Measurements from ENCODE around the gene C1QA.

C1QA gene

DNA sequence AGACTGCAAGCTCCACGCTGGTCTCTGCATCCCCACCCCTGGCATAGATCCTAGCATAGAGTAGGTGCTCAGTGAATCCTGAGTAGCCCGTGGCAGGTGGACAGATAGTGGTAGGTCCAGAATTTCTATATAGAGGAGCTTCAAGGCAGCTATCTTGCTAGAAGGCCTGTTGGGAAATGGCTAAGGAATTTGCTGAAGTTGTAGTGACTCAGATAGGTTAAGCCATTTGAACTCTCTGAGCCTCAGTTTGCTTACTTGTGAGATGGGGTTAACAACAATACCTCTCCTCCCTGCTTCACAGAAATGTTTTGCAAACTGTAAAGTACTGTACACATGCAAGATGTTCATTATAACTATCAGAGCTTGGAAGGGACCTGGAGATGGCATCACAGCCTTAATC lies 50.8 kb downstream of the C1QA start:
- TF ChIP-seq, protein P1, sequence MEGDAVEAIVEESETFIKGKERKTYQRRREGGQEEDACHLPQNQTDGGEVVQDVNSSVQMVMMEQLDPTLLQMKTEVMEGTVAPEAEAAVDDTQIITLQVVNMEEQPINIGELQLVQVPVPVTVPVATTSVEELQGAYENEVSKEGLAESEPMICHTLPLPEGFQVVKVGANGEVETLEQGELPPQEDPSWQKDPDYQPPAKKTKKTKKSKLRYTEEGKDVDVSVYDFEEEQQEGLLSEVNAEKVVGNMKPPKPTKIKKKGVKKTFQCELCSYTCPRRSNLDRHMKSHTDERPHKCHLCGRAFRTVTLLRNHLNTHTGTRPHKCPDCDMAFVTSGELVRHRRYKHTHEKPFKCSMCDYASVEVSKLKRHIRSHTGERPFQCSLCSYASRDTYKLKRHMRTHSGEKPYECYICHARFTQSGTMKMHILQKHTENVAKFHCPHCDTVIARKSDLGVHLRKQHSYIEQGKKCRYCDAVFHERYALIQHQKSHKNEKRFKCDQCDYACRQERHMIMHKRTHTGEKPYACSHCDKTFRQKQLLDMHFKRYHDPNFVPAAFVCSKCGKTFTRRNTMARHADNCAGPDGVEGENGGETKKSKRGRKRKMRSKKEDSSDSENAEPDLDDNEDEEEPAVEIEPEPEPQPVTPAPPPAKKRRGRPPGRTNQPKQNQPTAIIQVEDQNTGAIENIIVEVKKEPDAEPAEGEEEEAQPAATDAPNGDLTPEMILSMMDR (IDR thresholded peaks at IDR 0.05; ENCODE audit: insufficient read depth, low read depth, low read length, missing control alignments): no peak
- no peak for DNase-seq (ENCODE audit: low read depth)
- no peak overlapping the region for H3K4me3 ChIP-seq (ENCODE audit: low read length)

DNA sequence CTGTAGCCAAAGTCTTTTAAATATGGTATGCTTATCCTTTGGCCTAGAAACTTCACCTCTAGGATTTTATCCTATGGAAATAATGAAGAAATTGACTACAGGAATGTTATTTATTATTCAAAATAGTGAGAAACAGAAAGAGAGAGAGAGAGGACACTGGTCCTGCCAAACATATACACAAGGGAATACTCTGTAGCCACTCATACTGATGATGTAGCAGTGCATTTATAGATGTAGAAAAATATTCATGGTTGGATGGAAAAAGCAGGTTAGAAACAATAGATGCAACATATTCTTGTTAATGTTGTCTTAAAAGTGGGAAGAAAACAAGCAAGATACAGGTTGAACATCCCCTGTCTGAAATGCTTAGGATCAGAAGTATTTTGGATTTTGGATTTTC lies 52.0 kb downstream of the C1QA start:
- TF ChIP-seq, protein P1 (IDR thresholded peaks at IDR 0.05; ENCODE audit: insufficient read depth, low read depth, low read length, missing control alignments): no peak
- no peak overlapping the region for H3K4me3 ChIP-seq (ENCODE audit: low read length)
- DNase-seq (ENCODE audit: low read depth): no peak
